HepG2 (cell line): ENCODE measurements around the gene PPY. TPM values are rescaled to one million over a fixed set of nuclear protein-coding genes. Genes with fewer than 3 reads are reported as not detected.
A peak's percentile ranks its signal among the peaks of the same experiment; 100 is the strongest.

Experiments used
- AHR ChIP-seq: IDR thresholded peaks from 2 replicates; pipeline ENCODE4 v1.6.1; 2018; ENCODE audit warnings: missing genetic modification reagents, missing compliant biosample characterization
- CBX5 ChIP-seq: sonication (generic); formaldehyde crosslinking; IDR thresholded peaks from 2 replicates; pipeline ENCODE4 v1.4.0; 2020; ENCODE audit warnings: missing genetic modification reagents, borderline replicate concordance
- CCDC6 ChIP-seq: sonication (generic); formaldehyde crosslinking; IDR thresholded peaks from 2 replicates; pipeline ENCODE4 v1.8.1; 2022; ENCODE audit warnings: mild to moderate bottlenecking, missing genetic modification reagents, moderate library complexity
- GATAD2A ChIP-seq: IDR thresholded peaks from 2 replicates; pipeline ENCODE4 v1.6.1; 2016
- HDAC6 ChIP-seq: fragments of 200-600 bp; sonication (generic); IDR thresholded peaks from 2 replicates; pipeline ENCODE4 v1.7.0; 2017; ENCODE audit warnings: mild to moderate bottlenecking, antibody characterized with exemption, low read length, low read depth
- HOXD1 ChIP-seq: sonication (generic); formaldehyde crosslinking; IDR thresholded peaks from 2 replicates; pipeline ENCODE4 v1.5.0; 2020; ENCODE audit warnings: missing genetic modification reagents
- MXD4 ChIP-seq: IDR thresholded peaks from 2 replicates; pipeline ENCODE4 v1.6.1; 2016; ENCODE audit warnings: mild to moderate bottlenecking, missing biosample characterization, missing genetic modification reagents
- SALL1 ChIP-seq: sonication (generic); formaldehyde crosslinking; IDR thresholded peaks from 2 replicates; pipeline ENCODE4 v1.8.0; 2022; ENCODE audit warnings: mild to moderate bottlenecking, missing genetic modification reagents
- ZNF614 ChIP-seq: IDR thresholded peaks from 2 replicates; pipeline ENCODE4 v1.6.1; 2018; ENCODE audit warnings: missing biosample characterization, missing genetic modification reagents, inconsistent platforms, borderline replicate concordance
- ZNF619 ChIP-seq: sonication (generic); formaldehyde crosslinking; IDR thresholded peaks from 2 replicates; pipeline ENCODE4 v1.4.0; 2020; ENCODE audit warnings: mild to moderate bottlenecking, missing genetic modification reagents
- ZNF746 ChIP-seq: sonication (generic); formaldehyde crosslinking; IDR thresholded peaks from 2 replicates; pipeline ENCODE4 v1.8.0; 2022; ENCODE audit warnings: mild to moderate bottlenecking, missing genetic modification reagents
- ZNF878 ChIP-seq: sonication (generic); formaldehyde crosslinking; IDR thresholded peaks from 2 replicates; pipeline ENCODE4 v1.8.1; 2023; ENCODE audit warnings: mild to moderate bottlenecking, missing genetic modification reagents, moderate library complexity
- ZSCAN29 ChIP-seq: sonication (generic); formaldehyde crosslinking; conservative IDR thresholded peaks from 2 replicates; pipeline ENCODE4 v1.4.0; 2020; ENCODE audit warnings: mild to moderate bottlenecking, missing genetic modification reagents
- polyA plus RNA-seq, 8 experiments: library from polyadenylated mRNA; depleted of rRNA in 3 of 8; stranded (reverse) in 7 of 8; unstranded in 1 of 8; fragments of >200 nt; fragmentation: Illumina TruSeq in 4 of 8; extraction: Trizol in 4 of 8; gene quantifications; 2 replicates each; pipeline versions ENCODE4 v1.2.1 to v1.2.3, GENCODE V29; 2011 to 2016; ENCODE audit warnings: low read depth in 4 of 8, missing spikeins in 1 of 8, mixed read lengths in 1 of 8; ENCODE audit not compliant: insufficient read depth in 1 of 8
- total RNA-seq, 5 experiments: library from RNA; depleted of rRNA; stranded (reverse); fragments of >200 nt; fragmentation: Illumina TruSeq; extraction: Trizol; gene quantifications; 2 replicates each; pipeline ENCODE4 v1.2.3, GENCODE V29; 2016; ENCODE audit warnings: low read depth in 1 of 5
- TF ChIP-seq, protein P1 (sequence below): sonication (generic); formaldehyde crosslinking; IDR thresholded peaks from 2 replicates; pipeline ENCODE4 v1.4.0; 2020; ENCODE audit warnings: missing genetic modification reagents, borderline replicate concordance
- TF ChIP-seq, protein P2 (sequence below): sonication (generic); formaldehyde crosslinking; IDR thresholded peaks from 2 replicates; pipeline ENCODE4 v1.5.0; 2020; ENCODE audit warnings: missing genetic modification reagents
- TF ChIP-seq, protein P3 (sequence below): sonication (generic); formaldehyde crosslinking; IDR thresholded peaks from 2 replicates; pipeline ENCODE4 v1.5.0; 2020; ENCODE audit warnings: mild to moderate bottlenecking, missing genetic modification reagents, borderline replicate concordance
- TF ChIP-seq, protein P4 (sequence below): sonication (generic); formaldehyde crosslinking; IDR thresholded peaks from 2 replicates; pipeline ENCODE4 v1.4.0; 2020; ENCODE audit warnings: missing genetic modification reagents
- TF ChIP-seq, protein P5 (sequence below): sonication (generic); formaldehyde crosslinking; IDR thresholded peaks from 2 replicates; pipeline ENCODE4 v1.5.1; 2020; ENCODE audit warnings: mild to moderate bottlenecking, missing genetic modification reagents, moderate library complexity

Gene PPY
- total and polyA plus RNA-seq, 2 of the 13 experiments (the other 11 are each of a cell fraction or from before 2014, with no cell fraction given) = not detected

DNA sequence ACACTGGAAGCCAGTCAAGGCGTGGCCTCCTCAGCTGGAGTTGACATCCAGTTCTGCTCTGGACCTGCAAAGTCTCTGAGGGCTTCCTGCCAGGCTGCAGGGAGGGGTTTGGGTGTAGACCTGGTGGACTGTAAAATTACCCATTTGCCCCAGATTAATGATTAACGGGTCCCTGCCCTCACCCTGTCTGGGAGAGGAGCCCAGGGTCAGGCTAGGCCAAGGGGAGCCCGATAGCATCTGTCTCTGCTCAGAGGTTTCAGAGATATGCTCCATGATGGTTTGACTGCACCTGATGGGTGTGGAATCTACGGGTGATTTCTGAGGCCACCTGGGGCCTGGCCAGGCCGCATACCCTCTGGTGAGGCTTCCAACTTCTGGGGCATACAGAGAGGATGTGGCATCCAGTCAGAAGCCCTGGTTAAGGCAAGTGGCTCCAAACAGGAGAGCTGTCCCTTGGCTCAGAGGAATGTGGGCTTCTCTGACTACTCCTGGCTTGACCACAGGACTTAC, 11.2 kb downstream of the PPY start (continued):
- TF ChIP-seq, protein P1, sequence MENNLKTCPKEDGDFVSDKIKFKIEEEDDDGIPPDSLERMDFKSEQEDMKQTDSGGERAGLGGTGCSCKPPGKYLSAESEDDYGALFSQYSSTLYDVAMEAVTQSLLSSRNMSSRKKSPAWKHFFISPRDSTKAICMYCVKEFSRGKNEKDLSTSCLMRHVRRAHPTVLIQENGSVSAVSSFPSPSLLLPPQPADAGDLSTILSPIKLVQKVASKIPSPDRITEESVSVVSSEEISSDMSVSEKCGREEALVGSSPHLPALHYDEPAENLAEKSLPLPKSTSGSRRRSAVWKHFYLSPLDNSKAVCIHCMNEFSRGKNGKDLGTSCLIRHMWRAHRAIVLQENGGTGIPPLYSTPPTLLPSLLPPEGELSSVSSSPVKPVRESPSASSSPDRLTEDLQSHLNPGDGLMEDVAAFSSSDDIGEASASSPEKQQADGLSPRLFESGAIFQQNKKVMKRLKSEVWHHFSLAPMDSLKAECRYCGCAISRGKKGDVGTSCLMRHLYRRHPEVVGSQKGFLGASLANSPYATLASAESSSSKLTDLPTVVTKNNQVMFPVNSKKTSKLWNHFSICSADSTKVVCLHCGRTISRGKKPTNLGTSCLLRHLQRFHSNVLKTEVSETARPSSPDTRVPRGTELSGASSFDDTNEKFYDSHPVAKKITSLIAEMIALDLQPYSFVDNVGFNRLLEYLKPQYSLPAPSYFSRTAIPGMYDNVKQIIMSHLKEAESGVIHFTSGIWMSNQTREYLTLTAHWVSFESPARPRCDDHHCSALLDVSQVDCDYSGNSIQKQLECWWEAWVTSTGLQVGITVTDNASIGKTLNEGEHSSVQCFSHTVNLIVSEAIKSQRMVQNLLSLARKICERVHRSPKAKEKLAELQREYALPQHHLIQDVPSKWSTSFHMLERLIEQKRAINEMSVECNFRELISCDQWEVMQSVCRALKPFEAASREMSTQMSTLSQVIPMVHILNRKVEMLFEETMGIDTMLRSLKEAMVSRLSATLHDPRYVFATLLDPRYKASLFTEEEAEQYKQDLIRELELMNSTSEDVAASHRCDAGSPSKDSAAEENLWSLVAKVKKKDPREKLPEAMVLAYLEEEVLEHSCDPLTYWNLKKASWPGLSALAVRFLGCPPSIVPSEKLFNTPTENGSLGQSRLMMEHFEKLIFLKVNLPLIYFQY (CRISPR knock-in tag) = no peak
- no peak for TF ChIP-seq MXD4 (CRISPR knock-in tag)
- TF ChIP-seq CCDC6 = no peak
- TF ChIP-seq AHR (CRISPR knock-in tag) = no peak
- TF ChIP-seq ZNF619 = no peak
- peak; percentile 76 for TF ChIP-seq SALL1 (CRISPR knock-in tag)
- no peak for TF ChIP-seq CBX5 (CRISPR knock-in tag)
- TF ChIP-seq ZNF614 (CRISPR knock-in tag) = no peak
- TF ChIP-seq, protein P2, sequence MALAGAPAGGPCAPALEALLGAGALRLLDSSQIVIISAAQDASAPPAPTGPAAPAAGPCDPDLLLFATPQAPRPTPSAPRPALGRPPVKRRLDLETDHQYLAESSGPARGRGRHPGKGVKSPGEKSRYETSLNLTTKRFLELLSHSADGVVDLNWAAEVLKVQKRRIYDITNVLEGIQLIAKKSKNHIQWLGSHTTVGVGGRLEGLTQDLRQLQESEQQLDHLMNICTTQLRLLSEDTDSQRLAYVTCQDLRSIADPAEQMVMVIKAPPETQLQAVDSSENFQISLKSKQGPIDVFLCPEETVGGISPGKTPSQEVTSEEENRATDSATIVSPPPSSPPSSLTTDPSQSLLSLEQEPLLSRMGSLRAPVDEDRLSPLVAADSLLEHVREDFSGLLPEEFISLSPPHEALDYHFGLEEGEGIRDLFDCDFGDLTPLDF (CRISPR knock-in tag) = no peak
- TF ChIP-seq, protein P3, sequence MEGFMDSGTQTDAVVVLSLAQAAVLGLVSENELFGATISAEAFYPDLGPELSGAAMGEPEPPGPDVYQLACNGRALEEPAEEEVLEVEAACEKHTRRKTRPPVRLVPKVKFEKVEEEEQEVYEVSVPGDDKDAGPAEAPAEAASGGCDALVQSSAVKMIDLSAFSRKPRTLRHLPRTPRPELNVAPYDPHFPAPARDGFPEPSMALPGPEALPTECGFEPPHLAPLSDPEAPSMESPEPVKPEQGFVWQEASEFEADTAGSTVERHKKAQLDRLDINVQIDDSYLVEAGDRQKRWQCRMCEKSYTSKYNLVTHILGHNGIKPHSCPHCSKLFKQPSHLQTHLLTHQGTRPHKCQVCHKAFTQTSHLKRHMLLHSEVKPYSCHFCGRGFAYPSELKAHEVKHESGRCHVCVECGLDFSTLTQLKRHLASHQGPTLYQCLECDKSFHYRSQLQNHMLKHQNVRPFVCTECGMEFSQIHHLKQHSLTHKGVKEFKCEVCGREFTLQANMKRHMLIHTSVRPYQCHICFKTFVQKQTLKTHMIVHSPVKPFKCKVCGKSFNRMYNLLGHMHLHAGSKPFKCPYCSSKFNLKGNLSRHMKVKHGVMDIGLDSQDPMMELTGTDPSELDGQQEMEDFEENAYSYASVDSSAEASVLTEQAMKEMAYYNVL (CRISPR knock-in tag) = no peak
- 0 out of 2 replicates have a peak, but pooled peaks have one; percentile 30 for TF ChIP-seq GATAD2A (CRISPR knock-in tag)
- no peak for TF ChIP-seq HOXD1
- TF ChIP-seq HDAC6 = no peak
- TF ChIP-seq, protein P4, sequence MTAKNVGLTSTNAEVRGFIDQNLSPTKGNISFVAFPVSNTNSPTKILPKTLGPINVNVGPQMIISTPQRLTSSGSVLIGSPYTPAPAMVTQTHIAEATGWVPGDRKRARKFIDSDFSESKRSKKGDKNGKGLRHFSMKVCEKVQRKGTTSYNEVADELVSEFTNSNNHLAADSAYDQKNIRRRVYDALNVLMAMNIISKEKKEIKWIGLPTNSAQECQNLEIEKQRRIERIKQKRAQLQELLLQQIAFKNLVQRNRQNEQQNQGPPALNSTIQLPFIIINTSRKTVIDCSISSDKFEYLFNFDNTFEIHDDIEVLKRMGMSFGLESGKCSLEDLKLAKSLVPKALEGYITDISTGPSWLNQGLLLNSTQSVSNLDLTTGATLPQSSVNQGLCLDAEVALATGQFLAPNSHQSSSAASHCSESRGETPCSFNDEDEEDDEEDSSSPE (CRISPR knock-in tag) = no peak
- TF ChIP-seq ZNF746 (CRISPR knock-in tag) = no peak
- no peak for TF ChIP-seq ZSCAN29 (CRISPR knock-in tag)
- TF ChIP-seq, protein P5, sequence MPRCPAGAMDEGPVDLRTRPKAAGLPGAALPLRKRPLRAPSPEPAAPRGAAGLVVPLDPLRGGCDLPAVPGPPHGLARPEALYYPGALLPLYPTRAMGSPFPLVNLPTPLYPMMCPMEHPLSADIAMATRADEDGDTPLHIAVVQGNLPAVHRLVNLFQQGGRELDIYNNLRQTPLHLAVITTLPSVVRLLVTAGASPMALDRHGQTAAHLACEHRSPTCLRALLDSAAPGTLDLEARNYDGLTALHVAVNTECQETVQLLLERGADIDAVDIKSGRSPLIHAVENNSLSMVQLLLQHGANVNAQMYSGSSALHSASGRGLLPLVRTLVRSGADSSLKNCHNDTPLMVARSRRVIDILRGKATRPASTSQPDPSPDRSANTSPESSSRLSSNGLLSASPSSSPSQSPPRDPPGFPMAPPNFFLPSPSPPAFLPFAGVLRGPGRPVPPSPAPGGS (CRISPR knock-in tag) = no peak
- no peak for TF ChIP-seq ZNF878
